ENCODE results near the gene PPM1F.

- TF ChIP-seq JUNB (IDR thresholded peaks at IDR 0.05) (no peak), JUN (IDR thresholded peaks at IDR 0.05) (no peak), EP300 (IDR thresholded peaks at IDR 0.05) (no peak), ZSCAN20 (CRISPR knock-in tag; IDR thresholded peaks at IDR 0.05) (no peak)
Observed at GRCh38 chr22:21975854-21976345, 23.3 kb upstream of the PPM1F start.
